Neural cell (in vitro differentiated cells): ENCODE measurements around the gene ZNF613. TPM values are rescaled to one million over a fixed set of nuclear protein-coding genes. Genes with fewer than 3 reads are reported as not detected.
"Not testable (repeated sequence)": the region's sequence is repeated elsewhere in the genome, so short reads cannot be mapped to it uniquely, and the experiment has no call there.

Source experiments
- H2AFZ ChIP-seq: fragments of 200-600, 300-800 bp; sonication (generic), shearing (Covaris generic); 2 replicates; pipeline ENCODE4 v1.6.0; 2014; ENCODE audit warnings: low read depth, mild to moderate bottlenecking, antibody characterized with exemption, low read length, moderate library complexity
- H3F3A ChIP-seq: fragments of 200-600 bp; shearing (Covaris generic); 2 replicates; pipeline ENCODE4 v1.6.1; 2016; ENCODE audit warnings: mild to moderate bottlenecking, moderate library complexity, mixed read lengths, antibody characterized with exemption, low read length; ENCODE audit not compliant: insufficient read depth, poor library complexity, severe bottlenecking
- H3K27ac ChIP-seq: fragments of 200-600, 300-800 bp; sonication (generic), shearing (Covaris generic); 2 replicates; pipeline ENCODE4 v1.5.1; 2014; ENCODE audit warnings: mild to moderate bottlenecking, low read length, moderate library complexity
- H3K27me3 ChIP-seq: fragments of 300-800, 200-600 bp; sonication (generic), shearing (Covaris generic); 2 replicates; pipeline ENCODE4 v1.6.0; 2014; ENCODE audit warnings: mild to moderate bottlenecking, low read depth, low read length, moderate library complexity; ENCODE audit not compliant: insufficient read depth
- H3K36me3 ChIP-seq: fragments of 300-800, 200-600 bp; sonication (generic), shearing (Covaris generic); 2 replicates; pipeline ENCODE4 v1.5.1; 2014; ENCODE audit warnings: mild to moderate bottlenecking, antibody characterized with exemption, low read length, moderate library complexity; ENCODE audit not compliant: insufficient read depth
- H3K4me2 ChIP-seq: fragments of 300-800, 200-600 bp; sonication (generic), shearing (Covaris generic); 2 replicates; pipeline ENCODE4 v1.6.0; 2014; ENCODE audit warnings: mild to moderate bottlenecking, low read length
- H3K4me3 ChIP-seq: fragments of 300-800, 200-600 bp; sonication (generic), shearing (Covaris generic); 2 replicates; pipeline ENCODE4 v1.5.1; 2014; ENCODE audit warnings: mild to moderate bottlenecking, low read length, moderate library complexity
- H3K79me2 ChIP-seq: fragments of 200-600 bp; shearing (Covaris generic); replicated peaks from 2 replicates; pipeline ENCODE4 v1.6.0; 2014; ENCODE audit warnings: mild to moderate bottlenecking, low read length, moderate library complexity; ENCODE audit not compliant: insufficient read depth
- H3K9ac ChIP-seq: fragments of 300-800, 200-600 bp; sonication (generic), shearing (Covaris generic); 2 replicates; pipeline ENCODE4 v1.6.1; 2016; ENCODE audit warnings: mild to moderate bottlenecking, low read length, mixed read lengths
- H3K9me2 ChIP-seq: fragments of 200-600 bp; shearing (Covaris generic); 2 replicates; pipeline ENCODE4 v1.6.1; 2016; ENCODE audit warnings: mild to moderate bottlenecking, low read length, mixed read lengths; ENCODE audit not compliant: insufficient read depth
- H3K9me3 ChIP-seq: fragments of 200-600, 300-800 bp; sonication (generic), shearing (Covaris generic); 2 replicates; pipeline ENCODE4 v1.6.1; 2016; ENCODE audit warnings: mild to moderate bottlenecking, mixed run types, low read length, moderate library complexity, mixed read lengths
- H4K20me1 ChIP-seq: fragments of 200-600 bp; shearing (Covaris generic); 2 replicates; pipeline ENCODE4 v1.6.1; 2016; ENCODE audit warnings: mild to moderate bottlenecking, mixed run types; ENCODE audit not compliant: insufficient read depth
- EP300 ChIP-seq: fragments of 450-650 bp; conservative IDR thresholded peaks from 2 replicates; pipeline ENCODE4 v1.6.1; 2014; ENCODE audit warnings: antibody characterized with exemption, mild to moderate bottlenecking, moderate library complexity; ENCODE audit not compliant: poor library complexity, severe bottlenecking
- EZH2 ChIP-seq: fragments of 200-600, 300-800 bp; shearing (Covaris generic), sonication (generic); IDR thresholded peaks from 2 replicates; pipeline ENCODE4 v1.6.1; 2014; ENCODE audit warnings: antibody characterized with exemption, low read length, borderline replicate concordance, mild to moderate bottlenecking; ENCODE audit not compliant: insufficient read depth, poor library complexity, severe bottlenecking
- MXI1 ChIP-seq: fragments of 450-650 bp; conservative IDR thresholded peaks from 2 replicates; pipeline ENCODE4 v1.6.1; 2014; ENCODE audit warnings: antibody characterized with exemption, mild to moderate bottlenecking; ENCODE audit not compliant: poor library complexity, severe bottlenecking
- RAD21 ChIP-seq: fragments of 450-650 bp; conservative IDR thresholded peaks from 2 replicates; pipeline ENCODE4 v1.6.1; 2014; ENCODE audit warnings: antibody characterized with exemption, mild to moderate bottlenecking, moderate library complexity
- SMC3 ChIP-seq: fragments of 450-650 bp; conservative IDR thresholded peaks from 2 replicates; pipeline ENCODE4 v1.6.1; 2014; ENCODE audit warnings: antibody characterized with exemption, mild to moderate bottlenecking, moderate library complexity; ENCODE audit not compliant: poor library complexity
- polyA plus RNA-seq: library from polyadenylated mRNA; depleted of rRNA; stranded (reverse); fragments of >200 nt; gene quantifications from 2 replicates; pipeline ENCODE4 v1.2.3, GENCODE V29; 2014
- TF ChIP-seq, protein P1 (sequence below): IDR thresholded peaks from 2 replicates; pipeline ENCODE4 v1.6.1; 2012; ENCODE audit warnings: borderline replicate concordance

Gene ZNF613
- polyA plus RNA-seq, 1 donor from 2014 or later: 10.9 TPM

DNA sequence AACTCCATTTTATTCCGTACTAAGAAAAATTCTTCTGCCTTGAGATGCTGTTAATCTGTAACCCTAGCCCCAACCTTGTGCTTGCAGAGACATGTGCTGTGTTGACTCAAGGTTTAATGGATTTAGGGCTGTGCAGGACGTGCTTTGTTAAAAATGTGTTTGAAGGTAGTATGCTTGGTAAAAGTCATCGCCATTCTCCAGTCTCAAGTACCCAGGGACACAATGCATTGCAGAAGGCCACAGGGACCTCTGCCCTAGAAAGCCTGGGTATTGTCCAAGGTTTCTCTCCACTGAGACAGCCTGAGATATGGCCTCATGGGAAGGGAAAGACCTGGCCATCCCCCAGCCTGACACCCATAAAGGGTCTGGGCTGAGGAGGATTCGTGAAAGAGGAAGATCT lies 30.6 kb downstream of the ZNF613 start:
- not testable (repeated sequence) for H3K27ac ChIP-seq, H4K20me1 ChIP-seq, H3K9me2 ChIP-seq, H3K27me3 ChIP-seq, H3K4me2 ChIP-seq, H3K36me3 ChIP-seq, H3F3A ChIP-seq, H3K79me2 ChIP-seq, H3K9me3 ChIP-seq, H3K4me3 ChIP-seq, H2AFZ ChIP-seq, H3K9ac ChIP-seq

DNA sequence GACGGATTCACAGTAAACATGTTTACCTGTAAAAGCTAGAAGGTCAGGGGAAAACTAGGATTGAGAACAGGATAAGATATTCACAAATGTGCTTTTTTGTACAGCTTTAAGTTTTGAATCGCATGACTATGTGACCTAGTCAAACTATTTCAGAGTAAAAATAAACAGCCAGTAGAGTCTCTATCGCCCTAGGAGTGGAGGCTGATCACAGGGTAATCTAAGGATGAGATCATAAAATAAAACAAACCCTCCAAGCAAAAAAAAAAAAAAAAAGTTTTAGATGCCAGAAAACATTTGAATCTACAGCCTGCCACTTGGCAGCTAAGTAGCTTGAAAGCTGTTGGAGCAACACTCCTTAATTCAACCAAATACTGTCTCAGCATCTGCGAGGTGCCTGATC lies 32.5 kb downstream of the ZNF613 start:
- Histone ChIP-seq H4K20me1 (no peaks in the 10 kb centered on the region), H3K36me3 (peaks cover 7% of the 10 kb centered on the region), H3K4me2 (no peak overlapping the region), H3K27ac (no peak overlapping the region), H3K9ac (no peak overlapping the region), H2AFZ (no peak overlapping the region), H3F3A (no peaks in the 10 kb centered on the region), H3K4me3 (no peak overlapping the region), H3K9me3 (peaks cover 3% of the 10 kb centered on the region), H3K27me3 (no peaks in the 10 kb centered on the region), H3K79me2 (no peaks in the 10 kb centered on the region), H3K9me2 (no peaks in the 10 kb centered on the region)
- no peak for TF ChIP-seq EP300
- no peak for TF ChIP-seq RAD21
- TF ChIP-seq, protein P1, sequence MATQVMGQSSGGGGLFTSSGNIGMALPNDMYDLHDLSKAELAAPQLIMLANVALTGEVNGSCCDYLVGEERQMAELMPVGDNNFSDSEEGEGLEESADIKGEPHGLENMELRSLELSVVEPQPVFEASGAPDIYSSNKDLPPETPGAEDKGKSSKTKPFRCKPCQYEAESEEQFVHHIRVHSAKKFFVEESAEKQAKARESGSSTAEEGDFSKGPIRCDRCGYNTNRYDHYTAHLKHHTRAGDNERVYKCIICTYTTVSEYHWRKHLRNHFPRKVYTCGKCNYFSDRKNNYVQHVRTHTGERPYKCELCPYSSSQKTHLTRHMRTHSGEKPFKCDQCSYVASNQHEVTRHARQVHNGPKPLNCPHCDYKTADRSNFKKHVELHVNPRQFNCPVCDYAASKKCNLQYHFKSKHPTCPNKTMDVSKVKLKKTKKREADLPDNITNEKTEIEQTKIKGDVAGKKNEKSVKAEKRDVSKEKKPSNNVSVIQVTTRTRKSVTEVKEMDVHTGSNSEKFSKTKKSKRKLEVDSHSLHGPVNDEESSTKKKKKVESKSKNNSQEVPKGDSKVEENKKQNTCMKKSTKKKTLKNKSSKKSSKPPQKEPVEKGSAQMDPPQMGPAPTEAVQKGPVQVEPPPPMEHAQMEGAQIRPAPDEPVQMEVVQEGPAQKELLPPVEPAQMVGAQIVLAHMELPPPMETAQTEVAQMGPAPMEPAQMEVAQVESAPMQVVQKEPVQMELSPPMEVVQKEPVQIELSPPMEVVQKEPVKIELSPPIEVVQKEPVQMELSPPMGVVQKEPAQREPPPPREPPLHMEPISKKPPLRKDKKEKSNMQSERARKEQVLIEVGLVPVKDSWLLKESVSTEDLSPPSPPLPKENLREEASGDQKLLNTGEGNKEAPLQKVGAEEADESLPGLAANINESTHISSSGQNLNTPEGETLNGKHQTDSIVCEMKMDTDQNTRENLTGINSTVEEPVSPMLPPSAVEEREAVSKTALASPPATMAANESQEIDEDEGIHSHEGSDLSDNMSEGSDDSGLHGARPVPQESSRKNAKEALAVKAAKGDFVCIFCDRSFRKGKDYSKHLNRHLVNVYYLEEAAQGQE: no peak
- no peak for TF ChIP-seq EZH2
- TF ChIP-seq SMC3: no peak
- TF ChIP-seq MXI1: no peak

DNA sequence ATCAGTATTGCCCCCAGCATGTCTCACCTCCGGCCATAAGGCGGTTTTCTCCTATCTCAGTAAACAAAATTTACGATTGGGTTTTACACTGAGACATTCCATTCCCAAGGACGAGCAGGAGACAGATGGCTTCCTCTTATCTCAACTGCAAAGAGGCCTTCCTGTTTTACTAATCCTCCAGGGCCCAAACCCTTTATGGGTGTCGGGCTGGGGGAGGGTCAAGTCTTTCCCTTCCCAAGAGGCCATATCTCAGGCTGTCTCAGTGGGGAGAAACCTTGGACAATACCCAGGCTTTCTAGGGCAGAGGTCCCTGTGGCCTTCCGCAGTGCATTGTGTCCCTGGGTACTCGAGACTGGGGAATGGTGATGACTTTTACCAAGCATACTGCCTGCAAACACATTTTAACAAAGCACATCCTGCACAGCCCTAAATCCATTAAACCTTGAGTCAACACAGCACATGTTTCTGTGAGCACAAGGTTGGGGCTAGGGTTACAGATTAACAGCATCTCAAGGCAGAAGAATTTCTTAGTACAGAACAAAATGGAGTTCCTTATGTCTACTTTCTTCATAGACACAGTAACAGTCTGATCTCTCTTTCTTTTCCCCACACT lies 33.5 kb downstream of the ZNF613 start:
- not testable (repeated sequence) for H3F3A ChIP-seq, H3K4me2 ChIP-seq, H3K4me3 ChIP-seq, H4K20me1 ChIP-seq, H3K79me2 ChIP-seq, H2AFZ ChIP-seq, H3K9me2 ChIP-seq, H3K9ac ChIP-seq, H3K27me3 ChIP-seq, H3K27ac ChIP-seq
- H3K36me3 ChIP-seq: peaks cover 17% of the 10 kb centered on the region
- H3K9me3 ChIP-seq: peaks cover 11% of the 10 kb centered on the region
